Measurements from ENCODE around the gene ESPNL. TPM values are rescaled to one million over a fixed set of nuclear protein-coding genes. Genes with fewer than 3 reads are reported as not detected.

ESPNL gene
- total RNA-seq, 2 donors from 2014 or later, result 0.35 TPM; not detected in 1

GRCh38 chr2:238106698-238107524, 6.8 kb downstream of the ESPNL start:
- no peak overlapping the region for H3K4me3 ChIP-seq

DNA sequence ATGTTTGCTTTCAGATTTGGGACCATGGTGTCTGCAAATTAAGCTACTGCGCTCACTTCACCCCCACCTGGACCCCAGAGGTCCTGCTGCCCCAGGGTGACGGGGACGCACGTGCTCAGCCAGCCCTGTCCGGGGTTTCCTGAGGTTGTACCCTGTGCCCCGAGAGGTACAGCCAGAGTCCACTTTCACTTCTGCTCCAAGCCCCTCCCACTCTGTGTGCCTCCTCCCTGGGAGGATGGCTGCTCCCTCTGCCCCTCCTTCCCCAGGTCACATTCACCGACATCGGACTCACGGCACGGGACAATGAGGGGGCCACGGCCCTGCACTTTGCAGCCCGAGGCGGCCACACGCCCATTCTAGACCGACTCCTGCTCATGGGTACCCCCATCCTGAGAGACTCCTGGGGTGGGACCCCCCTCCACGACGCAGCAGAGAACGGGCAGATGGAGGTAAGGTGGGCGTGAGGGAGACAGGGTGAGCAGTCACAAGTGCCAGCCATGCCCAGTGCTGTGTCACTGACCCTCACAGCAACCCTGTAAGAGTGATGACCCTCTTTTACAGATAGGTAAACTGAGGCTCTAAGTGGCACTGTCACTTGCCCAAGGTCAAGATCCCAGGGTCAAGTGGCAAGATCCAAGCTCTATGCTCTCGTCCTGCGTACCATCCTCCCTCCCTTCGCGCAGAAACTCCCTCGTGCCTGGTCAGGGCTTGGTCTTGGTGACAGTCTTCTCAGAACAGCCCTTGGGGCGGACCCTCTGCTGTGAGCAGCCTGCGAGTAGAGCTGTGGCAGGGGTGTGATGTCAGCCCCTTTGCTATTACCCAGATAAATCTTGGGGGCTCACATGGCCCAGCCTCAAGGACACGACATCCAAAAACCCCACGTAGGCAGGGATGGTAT, 7.6 kb downstream of the ESPNL start:
- ATAC-seq (ENCODE audit: insufficient number of reproducible peaks, low FRiP score, low read depth) (no peak), DNase-seq (ENCODE audit: low spot score) (no peak)
- Histone ChIP-seq H3K36me3 (no peaks in the 10 kb centered on the region), H3K4me3 (no peak overlapping the region), H3K9me3 (peaks cover 8% of the 10 kb centered on the region), H3K4me1 (ENCODE audit: control insufficient read depth in 1 of 2, low read depth in 2 of 2) (no peaks in the 10 kb centered on the region), H3K27ac (no peak overlapping the region), H3K27me3 (replicated peaks; ENCODE audit: insufficient read depth) (no peaks in the 10 kb centered on the region)
- TF ChIP-seq, protein P1, sequence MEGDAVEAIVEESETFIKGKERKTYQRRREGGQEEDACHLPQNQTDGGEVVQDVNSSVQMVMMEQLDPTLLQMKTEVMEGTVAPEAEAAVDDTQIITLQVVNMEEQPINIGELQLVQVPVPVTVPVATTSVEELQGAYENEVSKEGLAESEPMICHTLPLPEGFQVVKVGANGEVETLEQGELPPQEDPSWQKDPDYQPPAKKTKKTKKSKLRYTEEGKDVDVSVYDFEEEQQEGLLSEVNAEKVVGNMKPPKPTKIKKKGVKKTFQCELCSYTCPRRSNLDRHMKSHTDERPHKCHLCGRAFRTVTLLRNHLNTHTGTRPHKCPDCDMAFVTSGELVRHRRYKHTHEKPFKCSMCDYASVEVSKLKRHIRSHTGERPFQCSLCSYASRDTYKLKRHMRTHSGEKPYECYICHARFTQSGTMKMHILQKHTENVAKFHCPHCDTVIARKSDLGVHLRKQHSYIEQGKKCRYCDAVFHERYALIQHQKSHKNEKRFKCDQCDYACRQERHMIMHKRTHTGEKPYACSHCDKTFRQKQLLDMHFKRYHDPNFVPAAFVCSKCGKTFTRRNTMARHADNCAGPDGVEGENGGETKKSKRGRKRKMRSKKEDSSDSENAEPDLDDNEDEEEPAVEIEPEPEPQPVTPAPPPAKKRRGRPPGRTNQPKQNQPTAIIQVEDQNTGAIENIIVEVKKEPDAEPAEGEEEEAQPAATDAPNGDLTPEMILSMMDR (IDR thresholded peaks at IDR 0.05), result no peak

More at GRCh38 chr2:238106698-238107524, 6.8 kb downstream of the ESPNL start:
- Histone ChIP-seq H3K36me3 (no peaks in the 10 kb centered on the region), H3K4me1 (ENCODE audit: control insufficient read depth in 1 of 2, low read depth in 2 of 2) (no peaks in the 10 kb centered on the region), H3K27ac (no peak overlapping the region), H3K9me3 (no peaks in the 10 kb centered on the region), H3K27me3 (replicated peaks; ENCODE audit: insufficient read depth) (no peaks in the 10 kb centered on the region)
- ATAC-seq (ENCODE audit: insufficient number of reproducible peaks, low FRiP score, low read depth) (no peak), DNase-seq (ENCODE audit: low spot score) (no peak)
- TF ChIP-seq, protein P1 (IDR thresholded peaks at IDR 0.05), result no peak

DNA sequence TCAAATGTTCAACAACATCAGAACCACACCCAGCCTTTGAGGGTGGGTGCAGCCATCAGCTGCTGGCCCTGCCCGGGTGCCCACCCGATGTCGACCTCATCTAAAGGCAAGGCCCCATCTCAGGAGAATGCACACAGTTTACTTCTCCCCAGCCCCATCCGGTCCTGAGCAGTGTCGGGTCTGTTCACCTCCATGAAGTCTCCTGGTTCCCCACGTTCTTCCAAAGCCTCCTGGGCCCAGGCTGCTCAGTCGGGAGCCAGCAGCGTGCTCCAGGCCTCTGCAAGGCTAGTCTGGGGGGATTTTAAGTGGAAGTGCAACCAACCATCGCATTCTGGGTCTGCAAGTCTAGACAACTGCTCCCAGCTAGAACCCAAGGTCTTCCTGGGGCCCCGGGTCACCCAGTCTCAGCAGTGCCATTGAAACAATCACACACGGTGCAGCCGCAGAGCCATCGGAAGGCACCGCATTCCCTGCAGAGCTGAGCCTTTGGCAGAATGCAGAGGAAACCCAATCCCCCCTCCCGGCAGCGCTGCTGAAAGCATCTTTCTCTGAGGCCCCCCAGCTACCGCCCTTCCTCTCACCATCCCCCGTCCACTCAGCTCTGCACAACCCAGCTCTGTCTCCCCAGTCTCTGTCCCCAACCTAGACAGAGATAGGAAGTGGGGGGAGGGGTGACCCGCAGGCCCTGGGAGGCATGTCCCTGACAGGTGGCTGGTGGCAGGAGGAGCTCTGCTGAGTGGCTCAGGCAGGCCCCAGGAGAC, 8.5 kb downstream of the ESPNL start:
- Histone ChIP-seq H3K4me3 (no peak overlapping the region), H3K4me1 (ENCODE audit: control insufficient read depth in 1 of 2, low read depth in 2 of 2) (no peaks in the 10 kb centered on the region), H3K36me3 (no peaks in the 10 kb centered on the region), H3K27me3 (replicated peaks; ENCODE audit: insufficient read depth) (no peaks in the 10 kb centered on the region), H3K9me3 (peaks cover 12% of the 10 kb centered on the region), H3K27ac (no peak overlapping the region)
- no peak for ATAC-seq (ENCODE audit: insufficient number of reproducible peaks, low FRiP score, low read depth)
- no peak for DNase-seq (ENCODE audit: low spot score)
- TF ChIP-seq, protein P1 (IDR thresholded peaks at IDR 0.05), result no peak

DNA sequence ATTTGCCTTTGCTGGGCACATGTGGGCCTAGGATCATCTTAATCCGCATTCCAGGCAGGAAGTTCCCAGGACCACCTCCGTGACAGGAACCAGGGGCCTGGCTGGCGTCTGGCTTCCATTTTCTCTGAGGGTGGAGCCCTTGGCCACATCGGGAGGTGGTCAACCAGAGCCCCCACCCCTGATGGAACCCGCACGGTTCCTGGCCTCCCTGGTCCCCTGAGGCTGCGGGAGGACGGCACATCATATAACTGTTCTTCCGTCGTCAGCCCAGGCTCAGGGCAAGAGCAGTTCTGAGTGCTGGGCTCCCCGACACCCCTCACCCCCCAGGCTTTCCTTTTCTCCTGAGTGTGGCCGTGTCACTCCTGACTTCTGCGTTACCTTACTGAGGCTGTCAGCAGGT, 13.5 kb downstream of the ESPNL start:
- no peak overlapping the region for H3K4me3 ChIP-seq
- no peaks in the 10 kb centered on the region for H3K36me3 ChIP-seq
- no peak overlapping the region for H3K27ac ChIP-seq
- ATAC-seq (ENCODE audit: insufficient number of reproducible peaks, low FRiP score, low read depth), result no peak
- no peak for DNase-seq (ENCODE audit: low spot score)
- TF ChIP-seq, protein P1 (IDR thresholded peaks at IDR 0.05), result no peak
- peaks cover 12% of the 10 kb centered on the region for H3K9me3 ChIP-seq
- no peaks in the 10 kb centered on the region for H3K27me3 ChIP-seq (replicated peaks; ENCODE audit: insufficient read depth)
- no peaks in the 10 kb centered on the region for H3K4me1 ChIP-seq (ENCODE audit: control insufficient read depth in 1 of 2, low read depth in 2 of 2)
